HG03039 (cell line): ENCODE results near the gene DYSF.
"Not testable (repeated sequence)": the region's sequence is repeated elsewhere in the genome, so short reads cannot be mapped to it uniquely, and the experiment has no call there.

Source experiments
- ATAC-seq: cut with Tn5 transposase; IDR thresholded peaks from one replicate; pipeline ENCODE4 v1.9.1; 2021; ENCODE audit warnings: mild to moderate bottlenecking, moderate library complexity; ENCODE audit not compliant: unreplicated experiment

DYSF gene

GRCh38 chr2:71630454-71631328 is 177.3 kb downstream of the DYSF start:
- ATAC-seq, result no peak

- no peak for ATAC-seq
These were observed 178.1 kb downstream of the DYSF start for GRCh38 chr2:71631411-71631931.

- no peak for ATAC-seq
These were observed 179.7 kb downstream of the DYSF start for GRCh38 chr2:71633086-71633485.

GRCh38 chr2:71634567-71634966 is 181.2 kb downstream of the DYSF start:
- no peak for ATAC-seq

- no peak for ATAC-seq
These were observed 182.4 kb downstream of the DYSF start for GRCh38 chr2:71635798-71636197.

GRCh38 chr2:71637168-71637567 is 183.8 kb downstream of the DYSF start:
- no peak for ATAC-seq

GRCh38 chr2:71637736-71638135 is 184.4 kb downstream of the DYSF start:
- no peak for ATAC-seq

- ATAC-seq, result no peak
These were observed 186.4 kb downstream of the DYSF start for GRCh38 chr2:71639735-71640134.

- ATAC-seq, result no peak
These were observed 187.1 kb downstream of the DYSF start for GRCh38 chr2:71640489-71640888.

GRCh38 chr2:71643674-71644357 is 190.5 kb downstream of the DYSF start:
- no peak for ATAC-seq

- ATAC-seq, result no peak
These were observed 192.7 kb downstream of the DYSF start for GRCh38 chr2:71646028-71646427.

GRCh38 chr2:71647356-71647755 is 194.0 kb downstream of the DYSF start:
- no peak for ATAC-seq

- no peak for ATAC-seq
These were observed 202.1 kb downstream of the DYSF start for GRCh38 chr2:71655498-71655897.

GRCh38 chr2:71658256-71658655 is 204.9 kb downstream of the DYSF start:
- not testable (repeated sequence) for ATAC-seq

- no peak for ATAC-seq
These were observed 205.4 kb downstream of the DYSF start for GRCh38 chr2:71658771-71659170.

GRCh38 chr2:71659868-71660518 is 206.6 kb downstream of the DYSF start:
- no peak for ATAC-seq

- ATAC-seq, result no peak
These were observed 208.4 kb downstream of the DYSF start for GRCh38 chr2:71661782-71662181.

GRCh38 chr2:71662665-71663394 is 209.5 kb downstream of the DYSF start:
- ATAC-seq, result no peak

- no peak for ATAC-seq
These were observed 210.8 kb downstream of the DYSF start for GRCh38 chr2:71664161-71664560.

GRCh38 chr2:71665168-71666093 is 212.1 kb downstream of the DYSF start:
- ATAC-seq, result no peak
